Ovary (tissue), 3 donors: ENCODE measurements around the gene IMP3.

Source experiments
- CTCF ChIP-seq, 3 donors: fragments of 450-650 bp in 2 of 3; fragments of 200-600 bp in 1 of 3; IDR thresholded peaks; one replicate each; pipeline versions ENCODE4 v1.5.1 to v1.8.0; 2016 to 2022; ENCODE audit warnings: antibody characterized with exemption in 3 of 3, mild to moderate bottlenecking in 1 of 3
- EP300 ChIP-seq: sonication (generic); formaldehyde crosslinking; IDR thresholded peaks from one replicate; pipeline ENCODE4 v1.6.1; 2017; ENCODE audit warnings: antibody characterized with exemption
- donor health status: DM: no; HTN: no; CAD: no.

DNA sequence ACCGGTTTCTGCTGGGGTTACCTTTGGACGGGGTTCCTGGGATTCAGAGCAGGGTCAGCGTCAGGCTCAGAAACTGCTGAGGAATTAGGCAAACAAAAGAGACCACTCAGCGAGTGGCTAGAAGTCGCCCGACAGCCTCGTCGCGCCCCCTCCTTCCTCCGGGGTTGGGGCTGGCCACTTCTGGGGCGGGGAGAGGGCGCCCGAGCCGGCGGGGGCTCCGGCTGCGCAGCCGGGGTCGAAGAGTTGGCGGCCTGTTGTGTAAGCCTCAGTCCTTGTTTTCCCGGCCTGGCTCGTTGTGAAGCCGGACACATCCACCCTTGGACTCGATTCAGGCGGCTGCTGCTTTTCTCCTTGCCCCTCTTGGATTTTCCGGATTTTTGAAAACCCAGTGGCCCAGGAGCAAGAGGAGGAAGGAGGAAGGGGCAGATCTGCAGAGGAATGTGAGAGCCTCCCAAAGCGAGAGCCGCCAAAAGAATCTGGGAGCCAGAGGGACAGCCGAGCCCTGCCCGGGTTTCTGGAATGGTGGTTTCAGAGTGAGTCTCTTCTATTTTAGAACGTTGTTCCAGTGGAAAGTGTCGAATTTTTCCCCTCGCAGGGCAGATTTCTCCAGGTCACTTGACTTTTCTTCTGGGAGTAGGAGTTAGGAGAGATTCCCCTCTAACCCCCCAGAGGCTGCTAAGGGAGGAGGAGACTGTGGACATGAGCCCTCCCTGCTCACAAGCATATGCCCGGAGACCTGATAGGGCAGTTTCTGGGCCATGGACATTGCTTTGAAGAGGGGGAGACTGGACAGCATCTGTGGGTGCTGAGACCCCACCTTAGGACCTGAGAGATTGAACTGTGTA is 8.4 kb upstream of the IMP3 start:
- TF ChIP-seq CTCF (IDR thresholded peaks at IDR 0.05) = no peak
- TF ChIP-seq EP300 = no peak
